HG02973 (cell line): Measurements from ENCODE around the gene COL6A6.

Experiments
- ATAC-seq: cut with Tn5 transposase; IDR thresholded peaks from one replicate; pipeline ENCODE4 v1.9.1; 2021; ENCODE audit warnings: moderate library complexity; ENCODE audit not compliant: unreplicated experiment

The COL6A6 gene

GRCh38 chr3:130516645-130517512 lies at the start of gene COL6A6:
Gene COL6A6, plus strand, starts transcription at chr3:130517177. Its CDS starts 43,188 bp downstream, at chr3:130560365.
- no peak for ATAC-seq

GRCh38 chr3:130468311-130468710 lies 48.7 kb upstream of the COL6A6 start:
- ATAC-seq: no peak

GRCh38 chr3:130470126-130470525 lies 46.9 kb upstream of the COL6A6 start:
- ATAC-seq: no peak

GRCh38 chr3:130473416-130473815 lies 43.6 kb upstream of the COL6A6 start:
- no peak for ATAC-seq

- ATAC-seq: no peak
Measured at GRCh38 chr3:130480736-130481135, 36.2 kb upstream of the COL6A6 start.

- no peak for ATAC-seq
Measured at GRCh38 chr3:130488288-130488687, 28.7 kb upstream of the COL6A6 start.

- no peak for ATAC-seq
Measured at GRCh38 chr3:130488769-130489450, 28.1 kb upstream of the COL6A6 start.

GRCh38 chr3:130490241-130490640 lies 26.7 kb upstream of the COL6A6 start:
- ATAC-seq: no peak

GRCh38 chr3:130491431-130491830 lies 25.5 kb upstream of the COL6A6 start:
- ATAC-seq: no peak

- ATAC-seq: no peak
Measured at GRCh38 chr3:130504701-130505100, 12.3 kb upstream of the COL6A6 start.

GRCh38 chr3:130506031-130506430 lies 10.9 kb upstream of the COL6A6 start:
- ATAC-seq: no peak

- no peak for ATAC-seq
Measured at GRCh38 chr3:130507746-130508145, 9.2 kb upstream of the COL6A6 start.

- no peak for ATAC-seq
Measured at GRCh38 chr3:130509008-130509407, 8.0 kb upstream of the COL6A6 start.

- ATAC-seq: no peak
Measured at GRCh38 chr3:130514681-130515080, 2.3 kb upstream of the COL6A6 start.

- ATAC-seq: no peak
Measured at GRCh38 chr3:130515755-130516154, 1.2 kb upstream of the COL6A6 start.

- no peak for ATAC-seq
Measured at GRCh38 chr3:130517602-130518001, 625 bp downstream of the COL6A6 start.

- ATAC-seq: no peak
Measured at GRCh38 chr3:130519754-130520153, 2.8 kb downstream of the COL6A6 start.

GRCh38 chr3:130522399-130522798 lies 5.4 kb downstream of the COL6A6 start:
- ATAC-seq: no peak

- no peak for ATAC-seq
Measured at GRCh38 chr3:130527426-130527825, 10.4 kb downstream of the COL6A6 start.

- ATAC-seq: no peak
Measured at GRCh38 chr3:130528120-130528519, 11.1 kb downstream of the COL6A6 start.

- no peak for ATAC-seq
Measured at GRCh38 chr3:130529486-130530215, 12.7 kb downstream of the COL6A6 start.

- no peak for ATAC-seq
Measured at GRCh38 chr3:130533247-130533646, 16.3 kb downstream of the COL6A6 start.
